Nucleus accumbens (tissue), 56 donors: ENCODE results near the gene PGPEP1.
A peak's percentile ranks its signal among the peaks of the same experiment; 100 is the strongest.
"Not testable (repeated sequence)": the region's sequence is repeated elsewhere in the genome, so short reads cannot be mapped to it uniquely, and the experiment has no call there.

Experiments used
- DNase-seq, 56 donors: peaks; one replicate each; lab custom pipeline; 2025; lab: John Stamatoyannopoulos, UW

Gene PGPEP1

GRCh38 chr19:18357041-18357440 is 16.6 kb downstream of the PGPEP1 start:
- no peak for DNase-seq

GRCh38 chr19:18361646-18362045 is 21.2 kb downstream of the PGPEP1 start:
- DNase-seq, result no peak

GRCh38 chr19:18362934-18363542 is 22.6 kb downstream of the PGPEP1 start:
- DNase-seq, result no peak

- DNase-seq, result no peak
Measured at GRCh38 chr19:18363787-18364186, 23.4 kb downstream of the PGPEP1 start.

GRCh38 chr19:18364277-18364825 is 24.0 kb downstream of the PGPEP1 start:
- not testable (repeated sequence) for DNase-seq

GRCh38 chr19:18364826-18365528 is 24.6 kb downstream of the PGPEP1 start:
- peak in 5 of 56 donors; percentile 4 to 42 (median 7) for DNase-seq

- DNase-seq, result no peak
Measured at GRCh38 chr19:18366021-18366435, 25.6 kb downstream of the PGPEP1 start.

- DNase-seq, result no peak
Measured at GRCh38 chr19:18368504-18369222, 28.3 kb downstream of the PGPEP1 start.

GRCh38 chr19:18373407-18373891 is 33.1 kb downstream of the PGPEP1 start:
- no peak for DNase-seq

GRCh38 chr19:18373892-18374629 is 33.7 kb downstream of the PGPEP1 start:
- DNase-seq, result peak in 53 of 56 donors; percentile 8 to 86 (median 53)

- no peak for DNase-seq
Measured at GRCh38 chr19:18377026-18377425, 36.6 kb downstream of the PGPEP1 start.

GRCh38 chr19:18379803-18380747 is 39.7 kb downstream of the PGPEP1 start:
- peak in 2 of 56 donors; percentile 7 to 8 for DNase-seq

GRCh38 chr19:18380843-18381242 is 40.4 kb downstream of the PGPEP1 start:
- DNase-seq, result no peak

- DNase-seq, result not testable (repeated sequence)
Measured at GRCh38 chr19:18383622-18384021, 43.2 kb downstream of the PGPEP1 start.

- no peak for DNase-seq
Measured at GRCh38 chr19:18384775-18385174, 44.4 kb downstream of the PGPEP1 start.

GRCh38 chr19:18385359-18385674 is 44.9 kb downstream of the PGPEP1 start:
- DNase-seq, result no peak

- DNase-seq, result no peak
Measured at GRCh38 chr19:18385675-18386542, 45.5 kb downstream of the PGPEP1 start, which contains the start of gene GDF15. TSS of gene GDF15 (plus strand) at chr19:18386158. CDS start at chr19:18386190, 32 bp downstream.
